ENCODE results near the gene PRR7. TPM values are rescaled to one million over a fixed set of nuclear protein-coding genes. Genes with fewer than 3 reads are reported as not detected.
A peak's percentile ranks its signal among the peaks of the same experiment; 100 is the strongest.
"Not testable (repeated sequence)": the region's sequence is repeated elsewhere in the genome, so short reads cannot be mapped to it uniquely, and the experiment has no call there.

Gene PRR7
- total RNA-seq, 2 experiments from 2014 or later: 12.3 to 13.0 TPM

GRCh38 chr5:177405805-177406204 lies 40.8 kb upstream of the PRR7 start:
- DNase-seq: no peak
- Mint-ChIP-seq H3K4me1 (peaks cover 32% of the 10 kb centered on the region), H3K27ac (no peak overlapping the region), H3K27me3 (peaks cover 14% of the 10 kb centered on the region), H3K9me3 (ENCODE audit: low read depth) (no peaks in the 10 kb centered on the region), H3K4me3 (no peak overlapping the region), H3K36me3 (ENCODE audit: low read depth) (no peaks in the 10 kb centered on the region)
- intact Hi-C loops (cut with DNase I, micrococcal nuclease): no loop called here
- POLR2A ChIA-PET: interaction anchor here (4.3 kb wide), 1 partner anchor 49 kb away, joined by 25 read pairs; no protein-coding TSS in a partner anchor
- no peak for ATAC-seq
- CTCF ChIA-PET: interaction anchor here (1.4 to 7.3 kb wide), 9 partner anchors 10 to 95 kb away, joined by 5 to 195 read pairs (median 55); partner anchors contain the start of genes GRK6, PRR7 and SLC34A1

GRCh38 chr5:177409043-177409801 lies 37.4 kb upstream of the PRR7 start, which contains the start of gene F12:
TSS of gene F12 (minus strand) at chr5:177409564. CDS start at chr5:177409527, 37 bp downstream.
- no peak within 1 kb of the TSS for H3K27ac Mint-ChIP-seq
- H3K36me3 Mint-ChIP-seq (ENCODE audit: low read depth): no peaks in the 10 kb centered on the region
- H3K27me3 Mint-ChIP-seq: no peaks in the 10 kb centered on the region
- H3K9me3 Mint-ChIP-seq (ENCODE audit: low read depth): no peaks in the 10 kb centered on the region
- intact Hi-C loops (cut with DNase I, micrococcal nuclease): no loop called here
- ChIA-PET POLR2A (no interaction called here), CTCF (interaction anchor here (0.8 to 4.2 kb wide), 7 partner anchors 17 to 91 kb away, joined by 3 to 25 read pairs (median 6); no protein-coding TSS in a partner anchor)
- H3K4me3 Mint-ChIP-seq: no peak within 1 kb of the TSS
- DNase-seq (no peak), ATAC-seq (no peak)
- peaks cover 35% of the 10 kb centered on the region for H3K4me1 Mint-ChIP-seq

GRCh38 chr5:177410575-177410974 lies 36.0 kb upstream of the PRR7 start:
- Mint-ChIP-seq H3K4me1 (peaks cover 31% of the 10 kb centered on the region), H3K27ac (no peak overlapping the region), H3K9me3 (ENCODE audit: low read depth) (no peaks in the 10 kb centered on the region), H3K27me3 (no peaks in the 10 kb centered on the region), H3K36me3 (ENCODE audit: low read depth) (no peaks in the 10 kb centered on the region), H3K4me3 (no peak overlapping the region)
- intact Hi-C loops (cut with DNase I, micrococcal nuclease): no loop called here
- DNase-seq: no peak
- CTCF ChIA-PET: interaction anchor here (0.7 to 4.2 kb wide), 4 partner anchors 8 to 47 kb away, joined by 3 to 25 read pairs (median 4); no protein-coding TSS in a partner anchor
- POLR2A ChIA-PET: interaction anchor here (0.6 kb wide), 1 partner anchor 411 kb away, joined by 3 read pairs; no protein-coding TSS in a partner anchor
- peak; percentile 7 for ATAC-seq

GRCh38 chr5:177412603-177413233 lies 33.9 kb upstream of the PRR7 start:
- ChIA-PET POLR2A (interaction anchor here (0.5 to 1.3 kb wide), 2 partner anchors 19 to 33 kb away, joined by 3 read pairs; no protein-coding TSS in a partner anchor), CTCF (interaction anchor here (0.9 to 7.3 kb wide), 3 partner anchors 9 to 30 kb away, joined by 3 to 55 read pairs (median 21); no protein-coding TSS in a partner anchor)
- Mint-ChIP-seq H3K27ac (peak overlapping the region; percentile 55), H3K4me1 (peaks cover 36% of the 10 kb centered on the region), H3K27me3 (no peaks in the 10 kb centered on the region), H3K9me3 (ENCODE audit: low read depth) (no peaks in the 10 kb centered on the region), H3K36me3 (ENCODE audit: low read depth) (no peaks in the 10 kb centered on the region), H3K4me3 (no peak overlapping the region)
- intact Hi-C loops (cut with DNase I, micrococcal nuclease): no loop called here
- DNase-seq: peak; percentile 33
- ATAC-seq: peak; percentile 80

- Mint-ChIP-seq H3K27me3 (no peaks in the 10 kb centered on the region), H3K9me3 (ENCODE audit: low read depth) (no peaks in the 10 kb centered on the region), H3K27ac (no peak overlapping the region), H3K4me1 (peaks cover 36% of the 10 kb centered on the region), H3K4me3 (no peak overlapping the region), H3K36me3 (ENCODE audit: low read depth) (no peaks in the 10 kb centered on the region)
- intact Hi-C loops (cut with DNase I, micrococcal nuclease): no loop called here
- no peak for DNase-seq
- CTCF ChIA-PET: interaction anchor here (0.9 to 7.3 kb wide), 8 partner anchors 9 to 43 kb away, joined by 3 to 55 read pairs (median 8); partner anchors contain the start of gene GRK6
- POLR2A ChIA-PET: interaction anchor here (1.2 kb wide), 1 partner anchor 11 kb away, joined by 6 read pairs; no protein-coding TSS in a partner anchor
- no peak for ATAC-seq
These were observed 32.1 kb upstream of the PRR7 start for GRCh38 chr5:177414481-177414880.

- ATAC-seq; H3K27me3 Mint-ChIP-seq; H3K36me3 Mint-ChIP-seq (ENCODE audit: low read depth); H3K27ac Mint-ChIP-seq; H3K4me3 Mint-ChIP-seq; H3K9me3 Mint-ChIP-seq (ENCODE audit: low read depth); intact Hi-C loops (cut with DNase I, micrococcal nuclease); DNase-seq: not testable (repeated sequence)
- peaks cover 24% of the 10 kb centered on the region for H3K4me1 Mint-ChIP-seq
- POLR2A ChIA-PET: interaction anchor here (0.8 kb wide), 1 partner anchor 15 kb away, joined by 3 read pairs; no protein-coding TSS in a partner anchor
- CTCF ChIA-PET: interaction anchor here (0.7 to 7.3 kb wide), 4 partner anchors 13 to 138 kb away, joined by 3 to 55 read pairs (median 6); no protein-coding TSS in a partner anchor
These were observed 29.5 kb upstream of the PRR7 start for GRCh38 chr5:177417081-177417480.

- DNase-seq (no peak), ATAC-seq (no peak)
- Mint-ChIP-seq H3K9me3 (ENCODE audit: low read depth) (no peaks in the 10 kb centered on the region), H3K4me1 (peaks cover 10% of the 10 kb centered on the region), H3K36me3 (ENCODE audit: low read depth) (no peaks in the 10 kb centered on the region), H3K4me3 (no peak overlapping the region), H3K27me3 (no peaks in the 10 kb centered on the region), H3K27ac (no peak overlapping the region)
- intact Hi-C loops (cut with DNase I, micrococcal nuclease): no loop called here
- POLR2A ChIA-PET: no interaction called here
- CTCF ChIA-PET: interaction anchor here (7.3 kb wide), 1 partner anchor 15 kb away, joined by 55 read pairs; no protein-coding TSS in a partner anchor
These were observed 27.6 kb upstream of the PRR7 start for GRCh38 chr5:177419046-177419445.

GRCh38 chr5:177420472-177420871 lies 26.1 kb upstream of the PRR7 start:
- intact Hi-C loops (cut with DNase I, micrococcal nuclease); H3K27me3 Mint-ChIP-seq; POLR2A ChIA-PET; H3K36me3 Mint-ChIP-seq (ENCODE audit: low read depth); ATAC-seq; H3K4me3 Mint-ChIP-seq; H3K9me3 Mint-ChIP-seq (ENCODE audit: low read depth); DNase-seq; H3K27ac Mint-ChIP-seq: not testable (repeated sequence)
- H3K4me1 Mint-ChIP-seq: peaks cover 11% of the 10 kb centered on the region
- CTCF ChIA-PET: interaction anchor here (9.8 kb wide), 1 partner anchor 17 kb away, joined by 81 read pairs; no protein-coding TSS in a partner anchor

- H3K36me3 Mint-ChIP-seq (ENCODE audit: low read depth): no peaks in the 10 kb centered on the region
- H3K4me3 Mint-ChIP-seq: no peak overlapping the region
- peaks cover 14% of the 10 kb centered on the region for H3K4me1 Mint-ChIP-seq
- no peak overlapping the region for H3K27ac Mint-ChIP-seq
- no peaks in the 10 kb centered on the region for H3K9me3 Mint-ChIP-seq (ENCODE audit: low read depth)
- intact Hi-C loops (cut with DNase I, micrococcal nuclease): no loop called here
- ATAC-seq (no peak), DNase-seq (no peak)
- CTCF ChIA-PET: interaction anchor here (0.6 to 9.8 kb wide), 2 partner anchors 17 to 28 kb away, joined by 4 to 81 read pairs; no protein-coding TSS in a partner anchor
- H3K27me3 Mint-ChIP-seq: no peaks in the 10 kb centered on the region
- POLR2A ChIA-PET: no interaction called here
These were observed 25.4 kb upstream of the PRR7 start for GRCh38 chr5:177421062-177421798.

- CTCF ChIA-PET: interaction anchor here (1.2 to 12.6 kb wide), 5 partner anchors 10 to 74 kb away, joined by 3 to 131 read pairs (median 10); partner anchors contain the start of gene PDLIM7
- POLR2A ChIA-PET: interaction anchor here (1.6 kb wide), 1 partner anchor 8 kb away, joined by 4 read pairs; no protein-coding TSS in a partner anchor
- intact Hi-C loops (cut with DNase I, micrococcal nuclease): no loop called here
- peaks cover 13% of the 10 kb centered on the region for H3K4me1 Mint-ChIP-seq
- H3K9me3 Mint-ChIP-seq (ENCODE audit: low read depth): no peaks in the 10 kb centered on the region
- no peak overlapping the region for H3K4me3 Mint-ChIP-seq
- DNase-seq (no peak), ATAC-seq (no peak)
- peaks cover 16% of the 10 kb centered on the region for H3K36me3 Mint-ChIP-seq (ENCODE audit: low read depth)
- no peaks in the 10 kb centered on the region for H3K27me3 Mint-ChIP-seq
- no peak overlapping the region for H3K27ac Mint-ChIP-seq
These were observed 22.9 kb upstream of the PRR7 start for GRCh38 chr5:177423671-177424070.

Measured in activated CD4-positive, alpha-beta T cell treated with anti-CD3 and anti-CD28 coated beads for 36 hours (primary cell).